Inflammatory macrophage treated with lipopolysaccharide for 1 hour (primary cell): ENCODE data around the gene C1QL4.
"Not testable (repeated sequence)": the region's sequence is repeated elsewhere in the genome, so short reads cannot be mapped to it uniquely, and the experiment has no call there.

Experiments used
- DNase-seq, 2 donors: peaks; one replicate each; pipeline ENCODE4 v3.0.0-alpha.2; 2020 to 2022

The C1QL4 gene

GRCh38 chr12:49336645-49337584 is at the start of gene C1QL4:
TSS of gene C1QL4 (minus strand) at chr12:49337188. CDS start at chr12:49336477, 711 bp downstream.
- DNase-seq = peak; percentile 44 to 83

GRCh38 chr12:49380184-49380583 is 43.2 kb upstream of the C1QL4 start:
- DNase-seq = not testable (repeated sequence)

DNA sequence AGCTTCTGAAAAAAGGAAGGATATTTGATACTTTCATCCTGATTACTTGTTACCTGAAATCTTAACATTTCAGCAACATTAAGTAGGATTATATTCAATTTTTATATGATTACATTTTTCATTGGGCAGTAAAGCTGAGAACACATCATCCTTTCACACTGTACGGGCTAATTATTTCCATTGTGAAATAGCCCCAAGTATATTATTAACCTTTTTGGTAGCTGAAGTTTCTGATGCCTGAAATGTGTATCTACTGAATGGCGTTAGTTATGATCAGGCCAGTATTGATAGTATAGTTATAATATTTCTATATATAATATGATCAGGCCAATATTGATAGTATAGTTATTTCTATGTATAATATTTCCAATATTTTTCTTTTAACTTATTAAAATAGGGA is 40.4 kb upstream of the C1QL4 start:
- no peak for DNase-seq

DNA sequence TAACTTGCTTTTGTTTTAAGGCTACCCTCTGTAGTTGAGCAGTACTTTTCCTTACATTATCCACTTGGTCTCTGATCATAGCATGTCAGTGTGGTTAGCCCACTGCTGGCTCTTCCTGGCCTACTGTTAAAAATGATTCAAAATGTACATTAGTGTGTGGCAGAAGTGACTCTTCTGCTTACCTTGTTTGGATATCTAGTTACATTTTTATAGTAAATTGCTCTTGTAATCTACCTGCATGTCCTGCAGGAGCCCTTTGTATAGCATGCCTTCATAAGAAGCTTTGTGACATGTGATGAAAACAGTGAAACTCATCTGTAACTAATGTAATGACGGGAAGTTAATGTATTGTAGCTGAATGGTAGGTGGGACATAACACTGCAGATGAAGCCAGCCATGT is 38.4 kb upstream of the C1QL4 start:
- no peak for DNase-seq

- no peak for DNase-seq
These were observed 33.6 kb upstream of the C1QL4 start for GRCh38 chr12:49370539-49370938.

- DNase-seq = peak in 1 of 2 donors; percentile 37
These were observed 32.6 kb upstream of the C1QL4 start for GRCh38 chr12:49369411-49370145.

GRCh38 chr12:49368240-49368600 is 31.2 kb upstream of the C1QL4 start:
- DNase-seq = no peak

DNA sequence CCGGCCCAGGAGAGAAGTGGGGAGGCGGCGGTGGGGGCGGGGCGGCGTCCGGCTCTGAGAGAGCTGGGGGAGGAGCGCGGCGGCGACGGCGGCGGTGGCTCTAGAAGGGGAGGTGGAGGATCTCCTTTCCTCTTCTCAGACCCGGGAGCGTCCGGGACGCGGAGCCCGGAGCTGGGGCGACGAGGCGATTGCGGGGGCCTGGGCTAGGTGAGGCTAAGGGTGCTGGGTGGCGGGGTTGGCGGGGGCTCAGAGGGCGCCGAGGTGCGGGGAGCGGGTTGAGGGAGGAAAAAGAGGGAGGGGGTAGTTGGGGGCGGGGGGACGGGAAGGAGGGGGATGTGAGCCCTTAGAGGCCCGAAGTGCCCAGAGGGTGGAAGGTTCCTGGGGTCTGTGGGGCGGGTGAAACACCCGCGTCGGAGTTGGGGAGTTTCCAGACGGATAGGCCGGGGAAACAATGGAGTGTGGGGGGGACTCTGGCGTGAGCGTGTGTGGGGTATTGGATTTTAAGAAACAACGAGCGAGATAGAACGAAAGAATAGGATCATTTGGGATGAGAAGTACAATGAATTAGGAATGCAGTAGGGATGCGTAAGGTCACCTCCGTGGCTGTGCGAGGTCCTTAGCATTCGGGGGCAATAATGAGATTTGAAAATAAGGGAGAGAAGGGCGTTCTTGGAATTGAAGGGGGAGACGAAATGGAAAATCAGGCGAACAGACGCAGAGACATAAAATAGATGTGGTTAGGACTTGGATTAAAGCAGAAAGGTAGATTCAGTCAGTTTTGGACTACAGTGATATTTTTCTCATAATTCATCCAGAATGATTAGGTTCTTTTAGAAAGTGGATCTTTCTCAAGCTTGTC is 30.6 kb upstream of the C1QL4 start, which contains the start of gene SPATS2:
Gene SPATS2 (plus strand): TSS at position 82 of the 859 bp plus-strand sequence. CDS start 93,551 bp downstream, outside the sequence.
- no peak for DNase-seq

GRCh38 chr12:49366652-49367380 is 29.8 kb upstream of the C1QL4 start:
- DNase-seq = peak; percentile 78 to 91

DNA sequence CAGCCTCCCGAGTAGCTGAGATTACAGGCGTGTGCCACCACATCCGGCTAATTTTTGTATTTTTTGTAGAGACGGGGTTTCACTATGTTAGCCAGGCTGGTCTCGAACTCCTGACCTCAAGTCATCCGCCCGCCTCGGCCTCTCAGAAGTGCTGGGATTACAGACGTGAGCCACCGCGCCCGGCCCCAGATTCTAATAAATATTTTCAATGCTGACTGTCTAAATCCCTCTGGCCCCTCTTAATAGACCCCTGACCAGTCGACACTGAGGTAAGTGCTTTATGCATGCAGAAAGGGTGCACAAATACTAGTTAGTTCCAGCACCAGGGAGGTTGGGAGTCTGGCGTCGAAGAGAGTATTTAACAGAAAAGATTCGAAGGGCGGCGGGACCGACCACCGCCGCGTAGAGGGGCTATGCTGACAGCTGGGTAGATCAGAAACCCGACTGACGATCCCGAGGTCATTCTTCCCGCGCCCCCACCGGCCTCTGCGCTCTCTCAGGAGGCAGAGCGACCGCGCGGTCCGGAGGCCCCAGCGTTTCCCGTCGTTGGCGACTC is 29.2 kb upstream of the C1QL4 start:
- DNase-seq = no peak

GRCh38 chr12:49365542-49365941 is 28.6 kb upstream of the C1QL4 start:
- DNase-seq = no peak

GRCh38 chr12:49364989-49365388 is 28.0 kb upstream of the C1QL4 start:
- peak; percentile 86 to 92 for DNase-seq

- DNase-seq = no peak
These were observed 25.1 kb upstream of the C1QL4 start for GRCh38 chr12:49362077-49362476.

DNA sequence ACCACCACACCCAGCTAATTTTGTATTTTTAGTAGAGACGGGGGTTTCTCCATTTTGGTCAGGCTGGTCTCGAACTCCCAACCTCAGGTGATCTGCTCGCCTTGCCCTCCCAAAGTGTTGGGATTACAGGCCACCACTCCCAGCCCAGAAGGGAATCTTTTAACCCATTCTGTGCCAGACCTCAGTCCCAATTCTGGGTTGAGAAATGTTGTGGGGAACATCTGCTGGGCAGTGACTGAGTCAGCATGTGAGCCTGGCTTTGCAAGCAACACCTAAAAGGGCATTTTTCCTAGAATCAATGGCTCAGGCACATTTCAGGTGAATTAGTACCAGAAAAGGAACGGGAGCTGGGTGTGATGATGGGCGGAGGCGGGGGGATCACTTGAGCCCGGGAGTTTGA is 22.7 kb upstream of the C1QL4 start:
- DNase-seq = no peak

DNA sequence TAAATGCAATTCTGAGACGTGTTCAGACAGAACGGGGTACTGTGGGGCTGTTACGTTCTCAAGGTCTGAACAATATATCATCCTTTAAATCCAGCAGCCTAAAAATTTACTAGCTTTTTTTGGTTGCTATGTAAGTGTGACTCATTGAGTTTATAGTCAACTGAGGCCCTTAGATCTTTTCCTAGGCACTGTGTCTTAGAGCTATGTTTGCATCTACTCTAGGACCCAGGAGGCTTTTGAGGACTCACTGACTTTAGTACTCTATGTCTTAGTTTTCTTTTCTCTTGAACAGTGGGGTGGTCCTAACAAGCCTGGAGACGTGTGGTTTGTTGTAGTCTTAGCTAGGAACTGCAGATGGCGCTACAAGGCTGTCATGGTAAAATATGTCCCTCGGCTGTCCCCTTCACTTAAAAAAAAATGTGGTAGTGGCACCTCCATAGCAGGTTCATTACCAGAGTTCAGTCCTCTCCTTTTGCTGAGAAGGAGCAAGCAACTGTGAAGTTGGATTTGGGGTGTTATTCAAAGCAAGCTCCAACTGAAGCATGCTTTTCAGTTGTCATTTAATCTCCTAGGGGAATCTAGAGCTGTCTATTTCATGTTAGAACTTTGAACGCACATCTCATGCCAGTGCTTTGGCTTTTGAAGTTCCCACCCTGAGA is 21.6 kb upstream of the C1QL4 start:
- peak; percentile 53 to 85 for DNase-seq

DNA sequence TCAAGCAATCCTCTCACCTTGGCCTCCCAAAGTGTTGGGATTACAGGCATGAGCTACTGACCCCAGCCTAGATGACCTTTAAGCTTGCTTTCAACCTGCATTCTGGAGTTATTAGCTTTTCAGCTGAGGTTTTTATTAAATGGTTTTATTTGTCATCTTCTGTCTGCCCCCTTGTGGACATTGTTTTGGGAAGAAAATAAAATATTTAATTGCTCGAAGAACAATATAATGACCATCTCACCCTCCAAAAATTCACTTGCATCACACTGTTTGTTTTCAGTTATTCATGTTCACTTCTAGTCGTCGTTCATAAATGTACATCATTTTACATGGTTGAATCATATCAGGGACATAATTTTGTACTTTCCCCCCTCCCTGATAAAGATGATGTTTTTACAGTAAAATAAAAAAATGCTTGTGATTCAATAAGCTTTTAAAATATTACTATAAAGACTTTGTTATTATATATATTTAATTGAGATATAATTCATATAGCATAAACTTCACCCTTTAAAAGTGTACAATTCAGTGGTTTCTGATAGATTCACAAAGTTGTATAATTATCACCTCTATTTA is 20.2 kb upstream of the C1QL4 start:
- DNase-seq = peak in 1 of 2 donors; percentile 72

- no peak for DNase-seq
These were observed 18.9 kb upstream of the C1QL4 start for GRCh38 chr12:49355913-49356312.

DNA sequence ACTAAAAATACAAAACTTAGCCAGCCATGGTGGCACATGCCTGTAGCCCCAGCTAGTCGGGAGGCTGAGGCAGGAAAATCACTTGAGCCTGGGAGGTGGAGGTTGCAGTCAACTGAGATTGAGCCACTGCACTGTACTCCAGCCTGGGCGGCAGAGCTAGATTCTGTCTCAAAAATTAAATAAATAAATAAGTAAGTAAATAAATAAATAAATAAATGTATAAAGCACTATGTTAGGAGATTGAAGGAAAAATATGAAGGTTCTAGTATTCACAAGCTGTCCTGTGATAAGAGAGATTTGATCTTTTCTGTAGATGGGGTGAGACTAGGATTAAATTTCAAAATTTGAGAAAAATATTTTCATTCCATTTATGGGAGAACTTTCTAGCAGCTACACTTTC is 15.4 kb upstream of the C1QL4 start:
- no peak for DNase-seq

- DNase-seq = no peak
These were observed 12.3 kb upstream of the C1QL4 start for GRCh38 chr12:49349266-49349665.

DNA sequence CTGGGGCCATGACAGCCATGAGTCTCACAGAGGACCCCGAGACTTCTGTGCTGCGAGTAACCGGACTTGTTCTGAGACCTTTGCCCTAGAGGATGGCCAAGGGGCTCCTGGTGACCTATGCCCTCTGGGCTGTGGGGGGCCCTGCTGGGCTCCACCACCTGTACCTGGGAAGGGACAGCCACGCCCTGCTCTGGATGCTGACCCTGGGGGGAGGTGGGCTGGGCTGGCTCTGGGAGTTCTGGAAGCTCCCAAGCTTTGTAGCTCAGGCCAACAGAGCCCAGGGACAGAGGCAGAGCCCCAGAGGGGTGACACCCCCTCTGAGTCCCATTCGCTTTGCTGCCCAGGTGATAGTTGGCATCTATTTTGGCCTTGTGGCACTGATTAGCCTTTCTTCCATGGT is 11.8 kb upstream of the C1QL4 start:
- DNase-seq = no peak
